Cardiac fibroblast (primary cell): ENCODE measurements around the gene BAMBI.

ENCODE experiments used
- DNase-seq, 2 donors: peaks; one replicate each; pipeline versions ENCODE4 v3.0.0 to v3.0.0-alpha.2; 2010; ENCODE audit warnings: low read depth in 2 of 2
- H3K4me3 ChIP-seq, 2 donors: replicated peaks in 1 of 2; 1 replicate in 1 of 2; 2 replicates in 1 of 2; pipeline ENCODE4 v1.5.1; 2011; ENCODE audit warnings: low read depth in 2 of 2, low read length in 2 of 2, mild to moderate bottlenecking in 2 of 2, moderate library complexity in 1 of 2
- CTCF ChIP-seq: IDR thresholded peaks from one replicate; pipeline ENCODE4 v1.5.1; 2011; ENCODE audit warnings: low read depth, mild to moderate bottlenecking, low read length, inconsistent platforms

BAMBI gene

GRCh38 chr10:28663576-28664368 lies 13.5 kb upstream of the BAMBI start:
- peak; percentile 89 to 93 for DNase-seq
- no peak overlapping the region for H3K4me3 ChIP-seq
- TF ChIP-seq CTCF: peak; percentile 99

- DNase-seq: peak; percentile 81 to 86
- TF ChIP-seq CTCF: no peak
- no peak overlapping the region for H3K4me3 ChIP-seq
Observed at GRCh38 chr10:28664369-28664740, 13.0 kb upstream of the BAMBI start.

GRCh38 chr10:28666751-28667467 lies 10.4 kb upstream of the BAMBI start:
- no peak overlapping the region for H3K4me3 ChIP-seq
- no peak for DNase-seq
- no peak for TF ChIP-seq CTCF

GRCh38 chr10:28668363-28669226 lies 8.7 kb upstream of the BAMBI start:
- TF ChIP-seq CTCF: no peak
- peak; percentile 32 to 59 for DNase-seq
- H3K4me3 ChIP-seq: peak overlapping the region; percentile 47 to 51

- H3K4me3 ChIP-seq: peak overlapping the region; percentile 47 to 51
- no peak for DNase-seq
- no peak for TF ChIP-seq CTCF
Observed at GRCh38 chr10:28669227-28670173, 7.8 kb upstream of the BAMBI start.

- H3K4me3 ChIP-seq: no peak overlapping the region
- no peak for TF ChIP-seq CTCF
- DNase-seq: no peak
Observed at GRCh38 chr10:28674782-28675181, 2.5 kb upstream of the BAMBI start.
